ES-I3 (cell line): Measurements from ENCODE around the gene PRRC2B.
"Not testable (repeated sequence)": the region's sequence is repeated elsewhere in the genome, so short reads cannot be mapped to it uniquely, and the experiment has no call there.

ENCODE experiments used
- H3K36me3 ChIP-seq: 2 replicates; pipeline ENCODE4 v1.6.1; 2013; ENCODE audit warnings: mild to moderate bottlenecking, low read length, control low read depth, moderate library complexity; ENCODE audit not compliant: insufficient read depth
- H3K4me1 ChIP-seq: 2 replicates; pipeline ENCODE4 v1.6.1; 2013; ENCODE audit warnings: mild to moderate bottlenecking, control low read depth, low read length; ENCODE audit not compliant: insufficient read depth
- H3K9ac ChIP-seq: 2 replicates; pipeline ENCODE4 v1.6.1; 2013; ENCODE audit warnings: low read depth, mild to moderate bottlenecking, low read length, moderate library complexity
- H3K9me3 ChIP-seq: 2 replicates; pipeline ENCODE4 v1.6.1; 2013; ENCODE audit warnings: mild to moderate bottlenecking, low read length, moderate library complexity; ENCODE audit not compliant: control insufficient read depth, insufficient read depth

Gene PRRC2B

DNA sequence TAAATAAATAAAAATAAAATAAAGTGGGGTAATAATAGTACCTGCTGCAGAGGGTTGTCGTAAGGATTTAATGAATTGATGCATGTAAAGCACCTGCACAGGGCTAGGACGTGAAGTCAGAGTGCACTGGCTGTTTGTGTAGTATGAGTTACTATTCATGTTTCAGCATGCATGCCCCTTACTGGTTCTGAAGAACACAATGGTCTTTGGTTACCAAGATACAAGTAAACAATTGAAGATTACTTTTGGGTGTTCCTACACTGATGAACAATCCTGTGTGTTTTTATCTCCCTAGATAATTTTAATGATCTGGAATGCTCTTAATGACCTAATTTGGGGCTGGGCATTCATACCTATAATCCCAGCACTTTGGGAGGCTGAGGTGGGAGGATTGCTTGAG is 23.2 kb upstream of the PRRC2B start:
- Histone ChIP-seq H3K4me1 (peaks cover 12% of the 10 kb centered on the region), H3K9ac (no peak overlapping the region), H3K9me3 (no peaks in the 10 kb centered on the region), H3K36me3 (no peaks in the 10 kb centered on the region; the same call in 1 of the 2 replicates)

- H3K36me3 ChIP-seq, H3K4me1 ChIP-seq, H3K9me3 ChIP-seq: not testable (repeated sequence)
- peak overlapping the region; percentile 95 for H3K9ac ChIP-seq
Measured at GRCh38 chr9:131372599-131372973, 21.3 kb upstream of the PRRC2B start.

- not testable (repeated sequence) for H3K9me3 ChIP-seq, H3K9ac ChIP-seq, H3K36me3 ChIP-seq, H3K4me1 ChIP-seq
Measured at GRCh38 chr9:131374638-131375037, 19.2 kb upstream of the PRRC2B start.

DNA sequence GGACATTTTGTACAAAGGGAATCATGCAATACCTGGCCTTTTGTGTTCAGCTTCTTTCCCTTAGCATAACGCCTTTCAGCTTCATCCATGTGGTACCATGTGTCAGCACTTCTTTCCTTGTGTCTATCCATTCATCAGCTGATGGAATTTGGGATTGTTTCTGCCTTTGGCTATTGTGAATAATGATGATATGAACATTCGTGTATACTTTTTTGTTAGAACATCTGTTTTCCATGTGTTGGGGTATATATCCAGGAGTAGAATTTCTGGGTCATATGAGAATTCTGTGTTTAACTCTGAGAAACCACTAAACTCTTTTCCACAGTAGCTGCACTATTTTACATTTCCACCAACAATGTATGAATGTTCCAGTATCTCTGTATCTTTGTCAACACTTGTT is 14.8 kb upstream of the PRRC2B start:
- H3K9ac ChIP-seq = no peak overlapping the region
- no peaks in the 10 kb centered on the region for H3K9me3 ChIP-seq

DNA sequence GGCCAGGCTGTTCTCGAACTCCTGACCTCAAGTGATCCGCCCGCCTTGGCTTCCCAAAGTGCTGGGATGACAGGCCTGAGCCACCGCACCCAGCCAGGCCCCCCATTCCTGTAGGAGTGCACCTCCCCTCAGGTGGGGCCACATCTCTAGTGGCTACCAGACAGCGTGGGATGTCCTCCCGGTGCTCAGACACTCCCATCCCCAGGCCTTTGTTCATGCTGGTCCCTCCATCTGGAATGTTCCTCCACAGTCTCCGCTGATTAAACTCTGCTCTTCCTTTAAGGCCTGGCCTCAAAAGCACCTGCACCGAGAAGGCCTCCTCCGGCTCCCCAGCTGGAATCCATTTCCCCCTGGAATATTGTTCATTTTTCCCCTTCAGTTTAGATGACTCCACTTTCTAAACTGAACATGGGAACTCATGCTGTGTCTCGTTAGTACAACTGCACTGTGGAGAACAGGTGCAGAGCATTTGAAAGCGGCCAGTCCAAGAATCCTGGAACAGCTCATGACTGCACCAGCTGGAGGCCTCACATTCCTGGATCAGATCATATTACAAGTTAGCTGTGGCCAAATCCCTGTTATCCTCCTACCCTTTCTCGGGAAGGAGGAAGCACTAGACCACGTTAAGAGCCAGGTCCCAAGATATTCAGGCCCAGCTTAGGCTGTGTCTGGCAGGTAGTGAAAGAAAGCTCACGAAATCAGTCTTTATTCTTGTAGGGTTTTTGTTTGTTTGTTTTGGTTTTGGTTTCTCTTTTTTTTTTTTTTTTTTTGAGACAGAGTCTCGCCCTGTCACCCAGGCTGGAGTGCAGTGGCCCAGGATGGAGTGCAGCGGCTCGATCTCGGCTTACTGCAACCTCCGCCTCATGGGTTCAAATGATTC is 10.8 kb upstream of the PRRC2B start:
- Histone ChIP-seq H3K9ac (no peak overlapping the region), H3K4me1 (peaks cover 7% of the 10 kb centered on the region; the same call in 1 of the 2 replicates), H3K36me3 (no peaks in the 10 kb centered on the region), H3K9me3 (no peaks in the 10 kb centered on the region)

More for the DNA sequence above, 14.8 kb upstream of the PRRC2B start:
- Histone ChIP-seq H3K36me3 (no peaks in the 10 kb centered on the region), H3K4me1 (peaks cover 7% of the 10 kb centered on the region; the same call in 1 of the 2 replicates)

DNA sequence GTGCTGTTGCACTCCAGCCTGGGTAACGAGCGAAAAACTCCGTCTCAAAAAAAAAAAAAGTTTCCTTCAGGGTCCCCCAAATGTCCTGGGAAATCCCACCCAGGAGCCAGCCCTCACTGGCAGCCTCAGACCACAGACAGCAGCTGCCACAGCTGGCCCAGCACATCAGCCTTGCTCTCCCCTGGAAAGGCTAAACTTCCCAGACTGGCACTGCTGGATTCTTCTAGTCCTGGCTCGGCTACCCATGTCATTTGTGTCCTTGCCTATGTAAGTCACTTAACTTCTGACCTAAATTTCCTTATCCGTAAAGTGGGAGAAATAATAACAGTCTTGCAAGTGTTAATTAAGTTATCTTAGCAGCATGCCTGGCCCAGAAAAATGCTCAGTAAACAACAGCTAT is 8.6 kb upstream of the PRRC2B start:
- H3K36me3 ChIP-seq = no peaks in the 10 kb centered on the region
- no peak overlapping the region for H3K9ac ChIP-seq
- H3K9me3 ChIP-seq = no peaks in the 10 kb centered on the region
- peaks cover 7% of the 10 kb centered on the region; the same call in 1 of the 2 replicates for H3K4me1 ChIP-seq

DNA sequence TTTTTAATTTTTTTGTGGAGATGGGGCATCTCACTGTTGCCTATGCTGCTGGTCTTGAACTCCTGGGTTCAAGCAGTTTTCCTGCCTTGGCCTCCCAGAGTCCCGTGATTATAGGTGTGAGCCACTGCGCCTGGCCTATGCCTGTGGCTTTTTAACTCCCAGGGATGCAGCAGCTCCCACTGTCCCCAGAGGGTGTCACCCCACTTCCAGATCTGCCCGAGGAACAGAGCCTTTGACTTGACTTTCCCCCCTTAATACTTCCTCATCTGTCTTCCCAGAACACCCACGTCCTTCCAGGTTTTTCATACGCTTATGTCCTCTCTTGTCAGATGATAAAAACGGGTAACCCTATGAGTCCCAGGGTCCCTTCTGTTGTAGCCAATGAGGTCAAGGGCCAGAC is 7.6 kb upstream of the PRRC2B start:
- peaks cover 7% of the 10 kb centered on the region; the same call in 1 of the 2 replicates for H3K4me1 ChIP-seq
- H3K9ac ChIP-seq = no peak overlapping the region
- H3K9me3 ChIP-seq = no peaks in the 10 kb centered on the region
- H3K36me3 ChIP-seq = no peaks in the 10 kb centered on the region

- Histone ChIP-seq H3K9ac (no peak overlapping the region), H3K4me1 (peaks cover 7% of the 10 kb centered on the region; the same call in 1 of the 2 replicates), H3K36me3 (no peaks in the 10 kb centered on the region), H3K9me3 (no peaks in the 10 kb centered on the region)
Measured at GRCh38 chr9:131387394-131387793, 6.5 kb upstream of the PRRC2B start.

- H3K4me1 ChIP-seq = no peaks in the 10 kb centered on the region; the same call in 1 of the 2 replicates
- H3K9me3 ChIP-seq = no peaks in the 10 kb centered on the region
- no peak overlapping the region for H3K9ac ChIP-seq
- no peaks in the 10 kb centered on the region for H3K36me3 ChIP-seq
Measured at GRCh38 chr9:131391020-131391419, 2.9 kb upstream of the PRRC2B start.

- Histone ChIP-seq H3K9ac (no peak overlapping the region), H3K9me3 (no peaks in the 10 kb centered on the region), H3K36me3 (no peaks in the 10 kb centered on the region), H3K4me1 (peaks cover under 1% of the 10 kb centered on the region)
Measured at GRCh38 chr9:131391504-131391903, 2.4 kb upstream of the PRRC2B start.

DNA sequence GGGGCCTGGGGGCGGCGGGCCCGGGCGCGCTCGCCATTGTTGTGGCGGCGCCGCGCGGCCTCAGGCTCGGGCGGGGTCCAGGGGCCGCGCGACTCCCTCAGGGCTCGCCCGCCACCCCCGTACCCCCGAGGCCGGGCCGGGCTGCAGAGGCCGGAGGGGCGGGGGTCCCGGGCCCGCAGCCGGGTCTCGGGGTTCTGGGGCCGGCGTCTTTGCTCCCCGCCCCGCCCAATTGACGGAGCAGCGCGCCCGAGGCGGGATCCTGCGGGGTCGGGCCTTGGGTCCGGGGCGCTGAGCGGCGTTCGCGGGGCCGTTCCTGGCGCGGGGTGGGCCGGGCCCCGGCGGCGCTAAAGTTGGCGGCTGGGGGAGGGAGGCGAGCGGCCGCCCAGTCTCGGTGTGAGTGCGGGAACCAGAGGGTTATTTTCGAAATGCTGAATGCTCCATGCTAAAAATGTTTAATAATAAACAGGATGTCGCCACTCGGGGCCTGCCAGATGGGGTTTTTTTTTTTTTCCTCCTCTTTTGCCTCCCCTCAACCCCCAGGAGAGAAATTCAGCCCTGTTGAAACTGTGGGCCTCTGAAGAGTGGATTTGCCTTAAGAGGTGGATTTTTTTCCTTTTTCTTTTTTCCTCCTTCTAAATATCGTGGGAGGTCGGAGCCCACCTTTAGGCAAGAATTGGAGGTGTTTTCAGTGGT is 724 bp downstream of the PRRC2B start:
- Histone ChIP-seq H3K9me3 (no peaks in the 10 kb centered on the region), H3K4me1 (peaks cover 22% of the 10 kb centered on the region), H3K9ac (peak overlapping the region; percentile 94), H3K36me3 (0 out of 2 replicates have a peak, but pooled peaks cover 5% of the 10 kb centered on the region)

DNA sequence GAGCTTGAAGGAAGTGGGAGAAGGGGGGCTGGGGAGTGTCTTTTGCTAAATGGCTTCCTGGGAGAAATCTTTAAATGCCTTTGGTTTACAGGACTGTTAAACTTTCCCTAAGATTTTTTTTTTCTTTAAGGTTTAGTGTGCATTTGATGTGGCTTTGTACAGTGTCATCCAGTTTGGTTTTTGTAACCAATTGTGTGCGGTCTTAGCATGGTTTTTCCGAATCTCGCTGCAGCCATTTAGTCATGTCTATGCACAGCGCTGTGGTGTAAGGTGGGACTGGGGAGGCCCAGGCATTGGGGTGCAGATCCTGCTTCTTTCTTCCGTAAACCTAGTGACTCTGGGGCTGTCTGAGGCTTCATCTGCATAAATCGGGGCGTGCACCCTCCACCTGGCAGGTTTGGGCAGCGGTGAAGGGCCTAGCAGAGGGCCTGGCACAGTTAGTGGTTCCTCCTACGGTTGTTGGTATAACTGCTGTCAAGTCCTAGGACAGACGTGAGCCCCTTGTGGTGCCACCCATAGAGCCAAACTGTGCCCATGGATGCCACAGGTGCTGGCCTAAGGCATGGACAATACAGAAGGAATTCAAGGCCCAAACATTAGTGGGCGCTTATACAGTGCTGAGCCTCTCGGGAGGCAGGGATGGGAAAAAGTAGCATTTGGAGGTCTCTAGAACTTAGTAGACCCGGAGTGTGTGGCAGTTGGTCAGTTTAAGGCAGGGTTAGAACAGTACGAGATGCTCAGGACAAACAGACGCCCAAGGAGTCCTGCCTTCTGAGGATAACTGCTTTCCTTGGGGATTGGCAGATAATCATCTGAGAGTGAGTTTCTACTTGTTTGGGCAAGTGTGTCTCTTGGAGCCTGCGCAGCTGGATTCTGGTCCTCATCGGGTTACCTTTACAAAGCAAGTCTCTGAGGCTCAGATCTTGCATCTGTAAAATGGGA is 1.5 kb downstream of the PRRC2B start:
- Histone ChIP-seq H3K4me1 (peaks cover 22% of the 10 kb centered on the region), H3K9ac (peak overlapping the region; percentile 94), H3K9me3 (no peaks in the 10 kb centered on the region), H3K36me3 (0 out of 2 replicates have a peak, but pooled peaks cover 5% of the 10 kb centered on the region)

DNA sequence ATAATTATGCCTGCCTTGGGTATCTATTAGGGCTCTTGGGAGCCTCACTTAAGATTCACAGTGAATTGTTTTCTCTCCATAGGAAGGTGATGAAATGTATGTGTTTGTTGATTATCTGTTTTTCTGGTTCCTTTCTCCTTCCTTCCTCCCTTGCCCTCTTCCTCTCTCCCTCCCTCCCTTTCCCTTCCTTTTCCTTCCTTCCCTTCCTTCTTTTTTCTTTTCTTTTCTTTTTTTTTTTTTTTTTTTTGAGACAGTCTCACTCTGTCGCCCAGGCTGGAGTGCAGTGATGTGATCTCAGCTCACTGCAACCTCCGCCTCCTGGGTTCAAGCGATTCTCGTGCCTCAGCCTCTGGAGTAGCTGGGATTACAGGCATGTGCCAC is 2.2 kb downstream of the PRRC2B start:
- H3K36me3 ChIP-seq, H3K9me3 ChIP-seq: not testable (repeated sequence)
- Histone ChIP-seq H3K9ac (peak overlapping the region; percentile 94), H3K4me1 (peaks cover 28% of the 10 kb centered on the region)

DNA sequence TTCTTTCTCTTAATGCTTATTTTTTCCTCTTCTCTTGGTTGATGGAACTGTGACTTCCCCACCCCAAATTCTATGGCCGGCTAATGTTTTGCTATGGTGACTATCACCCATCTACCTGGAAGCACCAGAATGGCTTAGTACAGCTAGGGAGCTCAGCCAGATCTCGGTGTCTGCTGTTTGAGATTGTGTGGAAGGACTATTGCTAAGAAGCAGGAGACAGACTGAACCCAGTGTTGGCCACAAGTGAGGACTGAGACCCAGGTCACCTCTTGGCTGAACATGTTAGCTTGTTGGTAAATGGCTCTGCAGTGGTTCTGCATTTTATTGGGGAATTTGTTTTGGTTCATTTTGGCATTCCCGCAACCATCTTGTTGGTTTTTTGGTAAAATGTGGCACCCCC is 2.7 kb downstream of the PRRC2B start:
- H3K36me3 ChIP-seq = 0 out of 2 replicates have a peak, but pooled peaks cover 5% of the 10 kb centered on the region
- H3K4me1 ChIP-seq = peaks cover 29% of the 10 kb centered on the region
- peak overlapping the region; percentile 49 for H3K9ac ChIP-seq
- H3K9me3 ChIP-seq = no peaks in the 10 kb centered on the region
